Muscle of leg (tissue), 11 donors: ENCODE data around the gene ARL13B. TPM values are rescaled to one million over a fixed set of nuclear protein-coding genes. Genes with fewer than 3 reads are reported as not detected.

Experiments
- DNase-seq: peaks from one replicate; pipeline ENCODE4 v3.0.0; 2013
- H3K27ac ChIP-seq: one replicate; pipeline ENCODE4 v1.5.1; 2013; ENCODE audit warnings: mild to moderate bottlenecking, low read length, control low read depth
- H3K27me3 ChIP-seq: one replicate; pipeline ENCODE4 v1.6.1; 2013; ENCODE audit warnings: low read length; ENCODE audit not compliant: control insufficient read depth, insufficient read depth
- H3K36me3 ChIP-seq: one replicate; pipeline ENCODE4 v1.6.1; 2013; ENCODE audit warnings: low read length; ENCODE audit not compliant: control insufficient read depth, insufficient read depth
- H3K4me1 ChIP-seq: one replicate; pipeline ENCODE4 v1.6.1; 2013; ENCODE audit warnings: low read length; ENCODE audit not compliant: control insufficient read depth, insufficient read depth
- H3K4me3 ChIP-seq: one replicate; pipeline ENCODE4 v1.5.1; 2013; ENCODE audit warnings: low read length, control low read depth
- H3K9me3 ChIP-seq: replicated peaks from 2 replicates; pipeline ENCODE4 v1.6.1; 2013; ENCODE audit warnings: low read depth, low read length; ENCODE audit not compliant: control insufficient read depth
- WGBS: methylation state at CpG from one replicate; pipeline ENCODE4 v1.1.5; 2013; ENCODE audit warnings: missing lambda C conversion rate; ENCODE audit not compliant: insufficient coverage; 5-methylcytosine and 5-hydroxymethylcytosine counted together
- polyA plus RNA-seq, 8 donors: library from polyadenylated mRNA; unstranded; fragments of 120-200 nt; gene quantifications; one replicate each; pipeline versions ENCODE4 v1.2.1 to v1.2.3, GENCODE V29; 2013; ENCODE audit warnings: inconsistent platforms in 1 of 8, low replicate concordance in 1 of 8; ENCODE audit not compliant: insufficient read length in 8 of 8, insufficient read depth in 1 of 8
- total RNA-seq: library from RNA; stranded (reverse); fragments of 120-200 nt; gene quantifications from one replicate; pipeline ENCODE4 v1.2.4, GENCODE V29; 2013

Gene ARL13B
- total and polyA plus RNA-seq, 9 donors, result 5.4 to 10.5 (median 7.3) TPM

GRCh38 chr3:93991631-93992030 lies 11.7 kb downstream of the ARL13B start:
- no peak for DNase-seq
- WGBS, result no CpG with 5 or more reads among the region's 2 CpGs

GRCh38 chr3:93992207-93992606 lies 12.3 kb downstream of the ARL13B start:
- DNase-seq, result no peak
- Histone ChIP-seq H3K4me1 (peaks cover 3% of the 10 kb centered on the region), H3K4me3 (no peak overlapping the region), H3K36me3 (no peaks in the 10 kb centered on the region), H3K27ac (no peak overlapping the region), H3K9me3 (no peaks in the 10 kb centered on the region), H3K27me3 (no peaks in the 10 kb centered on the region)
- 100% methylated on average over 1 of the region's 3 CpGs for WGBS

More at GRCh38 chr3:93991631-93992030, 11.7 kb downstream of the ARL13B start:
- Histone ChIP-seq H3K36me3 (no peaks in the 10 kb centered on the region), H3K4me1 (peaks cover 3% of the 10 kb centered on the region), H3K9me3 (no peaks in the 10 kb centered on the region), H3K27me3 (no peaks in the 10 kb centered on the region), H3K27ac (no peak overlapping the region), H3K4me3 (no peak overlapping the region)

- 65% methylated on average over 2 of the region's 3 CpGs for whole genome bisulfite sequencing
- Histone ChIP-seq H3K9me3 (no peaks in the 10 kb centered on the region), H3K36me3 (no peaks in the 10 kb centered on the region), H3K4me1 (peaks cover 3% of the 10 kb centered on the region), H3K4me3 (no peak overlapping the region), H3K27ac (no peak overlapping the region), H3K27me3 (no peaks in the 10 kb centered on the region)
- no peak for DNase-seq
Measured at GRCh38 chr3:93994056-93994455, 14.1 kb downstream of the ARL13B start.

- no peaks in the 10 kb centered on the region for H3K27me3 ChIP-seq
- no peaks in the 10 kb centered on the region for H3K36me3 ChIP-seq
- WGBS, result no CpG with 5 or more reads among the region's 1 CpG
- no peaks in the 10 kb centered on the region for H3K9me3 ChIP-seq
- no peak overlapping the region for H3K27ac ChIP-seq
- DNase-seq, result no peak
- no peak overlapping the region for H3K4me3 ChIP-seq
- H3K4me1 ChIP-seq, result no peaks in the 10 kb centered on the region
Measured at GRCh38 chr3:94001191-94001590, 21.2 kb downstream of the ARL13B start.

- WGBS, result no CpG with 5 or more reads among the region's 3 CpGs
- no peaks in the 10 kb centered on the region for H3K27me3 ChIP-seq
- DNase-seq, result no peak
- no peak overlapping the region for H3K4me3 ChIP-seq
- no peaks in the 10 kb centered on the region for H3K9me3 ChIP-seq
- no peaks in the 10 kb centered on the region for H3K36me3 ChIP-seq
- no peak overlapping the region for H3K27ac ChIP-seq
- H3K4me1 ChIP-seq, result no peaks in the 10 kb centered on the region
Measured at GRCh38 chr3:94001827-94002495, 22.0 kb downstream of the ARL13B start.

- H3K9me3 ChIP-seq, result no peaks in the 10 kb centered on the region
- no peak overlapping the region for H3K27ac ChIP-seq
- whole genome bisulfite sequencing, result no CpG with 5 or more reads among the region's 4 CpGs
- no peaks in the 10 kb centered on the region for H3K36me3 ChIP-seq
- H3K4me3 ChIP-seq, result no peak overlapping the region
- H3K4me1 ChIP-seq, result no peaks in the 10 kb centered on the region
- DNase-seq, result peak; percentile 76
- no peaks in the 10 kb centered on the region for H3K27me3 ChIP-seq
Measured at GRCh38 chr3:94004301-94004910, 24.5 kb downstream of the ARL13B start.

- Histone ChIP-seq H3K36me3 (no peaks in the 10 kb centered on the region), H3K4me3 (no peak overlapping the region), H3K27me3 (no peaks in the 10 kb centered on the region), H3K9me3 (no peaks in the 10 kb centered on the region), H3K27ac (no peak overlapping the region), H3K4me1 (no peaks in the 10 kb centered on the region)
- no CpG with 5 or more reads among the region's 2 CpGs for WGBS
- no peak for DNase-seq
Measured at GRCh38 chr3:94008253-94008652, 28.3 kb downstream of the ARL13B start.

GRCh38 chr3:94009608-94010007 lies 29.7 kb downstream of the ARL13B start:
- H3K4me3 ChIP-seq, result no peak overlapping the region
- no peaks in the 10 kb centered on the region for H3K27me3 ChIP-seq
- no peak overlapping the region for H3K27ac ChIP-seq
- H3K36me3 ChIP-seq, result no peaks in the 10 kb centered on the region
- DNase-seq, result no peak
- no peaks in the 10 kb centered on the region for H3K4me1 ChIP-seq
- WGBS, result no CpG with 5 or more reads among the region's 2 CpGs
- H3K9me3 ChIP-seq, result no peaks in the 10 kb centered on the region

GRCh38 chr3:94011233-94011711 lies 31.3 kb downstream of the ARL13B start:
- peak; percentile 22 for DNase-seq
- no peak overlapping the region for H3K27ac ChIP-seq
- no peak overlapping the region for H3K4me3 ChIP-seq
- no peaks in the 10 kb centered on the region for H3K9me3 ChIP-seq
- no peaks in the 10 kb centered on the region for H3K27me3 ChIP-seq
- WGBS, result no CpG with 5 or more reads among the region's 3 CpGs
- no peaks in the 10 kb centered on the region for H3K36me3 ChIP-seq
- H3K4me1 ChIP-seq, result no peaks in the 10 kb centered on the region

GRCh38 chr3:94012185-94012584 lies 32.2 kb downstream of the ARL13B start:
- H3K27me3 ChIP-seq, result no peaks in the 10 kb centered on the region
- WGBS, result no CpG with 5 or more reads among the region's 1 CpG
- no peaks in the 10 kb centered on the region for H3K9me3 ChIP-seq
- no peak for DNase-seq
- no peaks in the 10 kb centered on the region for H3K4me1 ChIP-seq
- H3K4me3 ChIP-seq, result no peak overlapping the region
- no peaks in the 10 kb centered on the region for H3K36me3 ChIP-seq
- no peak overlapping the region for H3K27ac ChIP-seq
